DMS114 treated with DMSO at 0.1 percent for 48 hours (cell line): ENCODE measurements around the gene IL15RA.
"Not testable (repeated sequence)": the region's sequence is repeated elsewhere in the genome, so short reads cannot be mapped to it uniquely, and the experiment has no call there.

Source experiments
- DNase-seq: peaks from one replicate; lab custom pipeline; 2025; ENCODE audit not compliant: unreplicated experiment; lab: John Stamatoyannopoulos, UW

IL15RA gene

GRCh38 chr10:5930272-5930671, 47.1 kb downstream of the IL15RA start:
- no peak for DNase-seq

- no peak for DNase-seq
Measured at GRCh38 chr10:5929442-5929841, 47.9 kb downstream of the IL15RA start.

GRCh38 chr10:5927306-5927705, 50.0 kb downstream of the IL15RA start:
- no peak for DNase-seq

GRCh38 chr10:5924889-5925288, 52.5 kb downstream of the IL15RA start:
- DNase-seq: no peak

- DNase-seq: no peak
Measured at GRCh38 chr10:5921746-5922145, 55.6 kb downstream of the IL15RA start.

GRCh38 chr10:5919568-5919967, 57.8 kb downstream of the IL15RA start:
- no peak for DNase-seq

- DNase-seq: no peak
Measured at GRCh38 chr10:5918763-5919162, 58.6 kb downstream of the IL15RA start.

- DNase-seq: no peak
Measured at GRCh38 chr10:5917305-5917704, 60.0 kb downstream of the IL15RA start.

- DNase-seq: no peak
Measured at GRCh38 chr10:5915451-5915850, 61.9 kb downstream of the IL15RA start.

GRCh38 chr10:5913736-5914135, 63.6 kb downstream of the IL15RA start:
- no peak for DNase-seq

GRCh38 chr10:5911670-5912069, 65.7 kb downstream of the IL15RA start:
- DNase-seq: no peak

- DNase-seq: no peak
Measured at GRCh38 chr10:5910323-5911100, 66.8 kb downstream of the IL15RA start.

GRCh38 chr10:5908676-5909075, 68.7 kb downstream of the IL15RA start:
- not testable (repeated sequence) for DNase-seq

- no peak for DNase-seq
Measured at GRCh38 chr10:5906651-5907050, 70.7 kb downstream of the IL15RA start.

GRCh38 chr10:5905854-5906507, 71.4 kb downstream of the IL15RA start:
- no peak for DNase-seq

GRCh38 chr10:5904227-5904626, 73.1 kb downstream of the IL15RA start:
- DNase-seq: no peak

GRCh38 chr10:5903563-5903962, 73.8 kb downstream of the IL15RA start:
- DNase-seq: no peak

GRCh38 chr10:5902511-5903274, 74.7 kb downstream of the IL15RA start:
- no peak for DNase-seq
